HTERT RPE-1 (cell line): ENCODE results near the gene PTGDR2.

Experiments
- in situ Hi-C: fragments of 300-500 bp; cut with MboI; formaldehyde crosslinking; loops from 4 replicates; pipeline ENCODE4 v1.14.3; 2020; ENCODE audit warnings: low sequenced_read_pairs

Gene PTGDR2

DNA sequence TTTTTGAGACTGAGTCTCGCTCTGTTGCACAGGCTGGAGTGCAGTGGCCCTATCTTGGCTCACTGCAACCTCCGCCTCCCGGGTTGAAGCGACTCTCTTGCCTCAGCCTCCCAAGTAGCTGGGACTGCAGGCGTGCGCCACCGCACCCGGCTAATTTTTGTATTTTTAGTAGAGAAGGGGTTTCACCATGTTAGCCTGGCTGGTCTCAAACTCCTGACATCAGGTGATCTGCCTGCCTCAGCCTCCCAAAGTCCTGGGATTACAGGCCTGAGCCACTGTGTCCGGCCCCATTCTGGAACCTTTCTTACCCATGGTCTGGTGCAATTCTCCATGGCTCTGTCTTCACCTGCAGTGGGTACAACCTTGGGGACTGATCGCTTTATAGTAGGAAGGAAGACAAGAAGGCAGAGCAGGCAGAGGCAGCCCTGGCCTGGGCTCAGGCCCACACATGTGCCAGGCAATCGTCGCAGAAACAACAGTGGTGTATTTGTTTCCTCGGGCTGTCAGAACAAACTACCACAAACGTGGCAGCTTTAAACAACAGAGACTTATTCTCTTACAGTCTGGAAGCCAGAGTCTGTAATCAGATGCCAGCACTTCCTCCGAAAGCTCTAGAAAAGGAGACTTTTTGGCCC is 4.0 kb upstream of the PTGDR2 start:
- in situ Hi-C loops, result no loop called here

GRCh38 chr11:60858731-60859464 is 3.1 kb upstream of the PTGDR2 start:
- in situ Hi-C loops, result no loop called here

DNA sequence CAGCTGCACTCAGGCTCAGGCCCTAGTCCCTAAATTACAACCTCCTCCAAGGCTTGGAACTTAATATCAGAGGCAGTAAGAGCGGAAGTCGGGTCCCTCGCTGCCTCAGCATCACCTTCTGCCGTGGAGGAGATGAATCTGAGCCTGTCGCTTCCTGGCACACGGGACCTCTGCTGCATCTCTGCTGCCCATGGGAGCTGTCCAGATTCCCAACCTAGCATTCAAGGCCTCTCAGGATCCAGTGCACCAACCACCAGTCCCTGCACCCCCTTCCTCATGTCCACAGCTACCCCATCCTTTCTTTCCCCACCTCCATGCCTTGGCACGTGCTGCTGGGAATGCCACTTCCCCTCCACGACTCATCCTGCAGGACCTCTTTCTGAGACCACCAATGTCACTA is 2.5 kb upstream of the PTGDR2 start:
- in situ Hi-C loops, result no loop called here

GRCh38 chr11:60857378-60858232 is 1.9 kb upstream of the PTGDR2 start:
- in situ Hi-C loops, result no loop called here

DNA sequence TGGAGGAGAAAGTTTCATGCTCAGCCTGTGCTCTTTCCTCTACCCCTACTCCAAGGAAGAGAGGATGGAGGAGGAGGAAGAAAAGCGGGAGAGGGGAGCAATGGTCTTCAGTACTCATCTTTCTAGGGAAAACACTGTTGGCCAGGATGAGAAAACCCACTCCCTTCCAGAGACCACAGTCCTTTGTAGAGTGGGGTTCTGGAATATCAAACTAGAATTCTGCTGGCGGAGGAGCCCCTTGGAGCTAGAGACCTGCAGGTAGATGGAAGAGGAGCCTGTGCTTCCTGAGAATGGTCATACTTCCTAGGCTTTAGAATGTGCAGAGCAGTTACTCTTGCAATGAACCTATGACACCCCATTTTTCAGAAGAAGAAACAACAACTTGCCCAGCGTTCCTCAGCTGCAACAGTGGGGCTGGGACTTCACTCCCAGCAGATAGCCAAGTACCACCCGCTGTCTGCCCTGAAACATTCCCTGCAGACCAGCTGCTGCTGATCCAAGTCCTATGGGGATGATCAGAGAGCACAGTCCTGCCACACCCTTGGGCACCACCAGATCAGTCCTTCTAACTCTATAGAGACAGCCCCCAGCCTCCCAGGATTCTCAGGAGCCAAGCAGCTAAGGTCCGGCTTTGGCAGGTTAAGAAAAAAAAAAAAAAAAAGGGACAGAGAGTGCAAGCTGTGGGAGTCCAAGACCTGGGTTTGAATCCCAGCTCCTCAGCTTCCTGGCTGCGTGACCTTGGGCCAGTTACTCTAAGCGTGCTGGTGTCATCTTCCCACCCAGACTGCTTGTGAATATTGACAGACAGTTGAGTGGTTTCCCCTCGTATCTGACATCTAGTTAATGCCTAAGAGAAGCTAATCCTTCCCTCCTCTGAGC is 664 bp downstream of the PTGDR2 start:
- in situ Hi-C loops, result no loop called here

DNA sequence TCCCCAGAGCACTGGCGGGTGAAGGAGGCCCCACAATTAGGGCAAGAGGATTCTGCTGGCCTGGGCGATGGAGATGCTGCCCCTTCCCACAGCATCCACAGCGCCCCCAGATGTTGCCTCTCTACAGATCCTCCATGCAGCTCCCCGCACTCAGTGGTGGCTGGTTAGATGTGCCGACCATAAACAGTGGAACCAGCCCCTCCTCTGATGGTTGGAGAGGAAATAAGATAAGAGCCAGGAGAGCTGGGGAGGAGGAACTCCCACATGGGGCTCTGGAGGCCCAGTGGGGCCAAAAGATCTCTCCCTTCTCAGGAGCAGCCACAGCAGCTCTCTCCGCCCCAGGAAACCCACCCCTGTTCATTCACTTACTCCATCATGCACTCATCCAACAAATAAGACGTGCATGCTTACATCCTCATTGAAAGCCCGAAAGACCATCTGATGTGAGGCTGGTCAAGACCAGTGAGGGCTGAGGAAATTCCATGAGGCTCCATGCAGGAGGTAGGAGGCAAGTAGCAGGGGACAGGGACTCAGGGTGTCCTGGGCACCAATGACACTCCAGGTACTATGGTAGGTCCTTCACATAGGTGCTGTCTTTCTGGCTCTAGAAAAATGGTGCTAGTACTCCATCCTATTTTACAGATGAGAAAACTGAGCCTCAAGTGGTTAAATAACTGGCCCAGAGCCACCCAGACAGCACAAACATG is 1.5 kb downstream of the PTGDR2 start:
- in situ Hi-C loops, result no loop called here

- in situ Hi-C loops, result no loop called here
Observed at GRCh38 chr11:60852982-60853950, 2.5 kb downstream of the PTGDR2 start.

GRCh38 chr11:60852117-60852981 is 3.4 kb downstream of the PTGDR2 start:
- in situ Hi-C loops, result no loop called here

GRCh38 chr11:60851327-60852104 is 4.2 kb downstream of the PTGDR2 start:
- in situ Hi-C loops, result no loop called here

GRCh38 chr11:60849641-60850520 is 5.9 kb downstream of the PTGDR2 start:
- in situ Hi-C loops, result no loop called here

GRCh38 chr11:60848714-60849151 is 7.0 kb downstream of the PTGDR2 start:
- in situ Hi-C loops, result no loop called here

- in situ Hi-C loops, result no loop called here
Observed at GRCh38 chr11:60847896-60848295, 7.9 kb downstream of the PTGDR2 start.

DNA sequence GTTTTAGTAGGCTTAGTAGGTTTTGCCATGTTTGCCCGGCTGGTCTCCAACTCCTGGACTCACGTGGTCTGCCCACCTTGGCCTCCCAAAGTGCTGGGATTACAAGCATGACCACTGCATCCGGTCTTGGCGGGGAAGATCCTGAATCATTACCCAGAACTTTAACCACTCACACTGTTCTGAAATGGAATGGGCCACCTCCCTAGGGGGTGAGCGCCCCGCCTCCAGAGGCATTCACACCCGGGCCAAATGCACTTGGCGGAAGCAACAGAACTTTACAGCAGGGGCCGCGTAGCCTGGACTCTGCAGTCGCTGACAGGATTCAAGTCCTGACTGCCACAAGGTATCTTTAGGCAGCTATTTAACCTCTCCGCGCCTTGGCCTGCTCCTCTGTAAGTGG is 8.5 kb downstream of the PTGDR2 start:
- in situ Hi-C loops, result no loop called here

GRCh38 chr11:60845338-60845737 is 10.4 kb downstream of the PTGDR2 start:
- in situ Hi-C loops, result no loop called here

DNA sequence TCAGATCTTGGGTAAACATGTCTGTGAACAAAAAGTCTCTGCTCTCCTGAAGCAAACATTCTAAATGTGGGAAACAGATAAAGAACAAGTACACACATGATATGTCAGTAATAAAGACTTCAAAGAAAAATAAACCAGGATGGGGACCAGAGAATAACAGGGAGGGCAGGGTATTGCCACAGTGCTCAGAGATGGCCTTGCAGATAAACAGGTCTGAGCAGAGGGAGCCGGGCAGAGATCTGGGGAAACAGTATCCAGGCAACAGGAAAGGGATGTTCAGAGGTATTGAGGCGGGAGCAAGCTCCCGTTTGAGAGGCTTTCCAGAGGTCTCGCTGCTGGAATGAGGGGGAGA is 10.9 kb downstream of the PTGDR2 start:
- in situ Hi-C loops, result no loop called here
